ENCODE measurements around the gene ZFAND2A.
A peak's percentile ranks its signal among the peaks of the same experiment; 100 is the strongest.
"Not testable (repeated sequence)": the region's sequence is repeated elsewhere in the genome, so short reads cannot be mapped to it uniquely, and the experiment has no call there.

ZFAND2A gene

GRCh38 chr7:1175597-1175966 lies 15.6 kb upstream of the ZFAND2A start:
- no peak for DNase-seq (ENCODE audit: low read depth in 2 of 2)

GRCh38 chr7:1174881-1175596 lies 15.0 kb upstream of the ZFAND2A start:
- DNase-seq (ENCODE audit: low read depth in 2 of 2), result no peak

- no peak for DNase-seq (ENCODE audit: low read depth in 2 of 2)
Measured at GRCh38 chr7:1174002-1174401, 14.0 kb upstream of the ZFAND2A start.

GRCh38 chr7:1172666-1173523 lies 12.9 kb upstream of the ZFAND2A start:
- no peak for DNase-seq (ENCODE audit: low read depth in 2 of 2)

- not testable (repeated sequence) for DNase-seq (ENCODE audit: low read depth in 2 of 2)
Measured at GRCh38 chr7:1171516-1171915, 11.5 kb upstream of the ZFAND2A start.

GRCh38 chr7:1170741-1171501 lies 10.9 kb upstream of the ZFAND2A start:
- no peak for DNase-seq (ENCODE audit: low read depth in 2 of 2)

GRCh38 chr7:1169409-1170368 lies 9.7 kb upstream of the ZFAND2A start:
- peak; percentile 92 to 95 for DNase-seq (ENCODE audit: low read depth in 2 of 2)

GRCh38 chr7:1168422-1168821 lies 8.4 kb upstream of the ZFAND2A start:
- DNase-seq (ENCODE audit: low read depth in 2 of 2), result no peak

- DNase-seq (ENCODE audit: low read depth in 2 of 2), result no peak
Measured at GRCh38 chr7:1164436-1164835, 4.4 kb upstream of the ZFAND2A start.

- no peak for DNase-seq (ENCODE audit: low read depth in 2 of 2)
Measured at GRCh38 chr7:1163121-1163520, 3.1 kb upstream of the ZFAND2A start.

- no peak for DNase-seq (ENCODE audit: low read depth in 2 of 2)
Measured at GRCh38 chr7:1160670-1161021, 650 bp upstream of the ZFAND2A start.

GRCh38 chr7:1159231-1159630 lies 765 bp downstream of the ZFAND2A start:
- not testable (repeated sequence) for DNase-seq (ENCODE audit: low read depth in 2 of 2)

- DNase-seq (ENCODE audit: low read depth in 2 of 2), result no peak
Measured at GRCh38 chr7:1158203-1159126, 1.5 kb downstream of the ZFAND2A start.

GRCh38 chr7:1156782-1157535 lies 3.0 kb downstream of the ZFAND2A start:
- no peak for DNase-seq (ENCODE audit: low read depth in 2 of 2)

- DNase-seq (ENCODE audit: low read depth in 2 of 2), result not testable (repeated sequence)
Measured at GRCh38 chr7:1155818-1156781, 3.9 kb downstream of the ZFAND2A start.

GRCh38 chr7:1154172-1154739 lies 5.7 kb downstream of the ZFAND2A start:
- no peak for DNase-seq (ENCODE audit: low read depth in 2 of 2)

GRCh38 chr7:1152492-1152891 lies 7.5 kb downstream of the ZFAND2A start:
- no peak for DNase-seq (ENCODE audit: low read depth in 2 of 2)
